ENCODE data around the gene EAF1. TPM values are rescaled to one million over a fixed set of nuclear protein-coding genes. Genes with fewer than 3 reads are reported as not detected.

EAF1 gene
- total and polyA plus RNA-seq, 2 of the 8 experiments (the other 6 are each of a cell fraction or from before 2014, with no cell fraction given): 13.9 to 26.8 TPM

- CTCF ChIA-PET (ENCODE audit: partially characterized antibody): interaction anchor here (0.6 to 8.1 kb wide), 3 partner anchors 60 to 303 kb away, joined by 3 to 227 read pairs (median 4); no protein-coding TSS in a partner anchor
- no peak for FAIRE-seq
- WGBS, 2 experiments (ENCODE audit: extremely low coverage in 1 of 2, insufficient coverage in 1 of 2, insufficient read length in 1 of 2, insufficient replicate concordance in 2 of 2, low coverage in 1 of 2, low lambda C conversion rate in 2 of 2, missing lambda C conversion rate in 1 of 2): 93% methylated on average over 3 of the region's 3 CpGs; no CpG with 5 or more reads in 1 of the 2 experiments
- TF ChIP-seq POU5F1 (IDR thresholded peaks at IDR 0.05; ENCODE audit: low read depth, low read length): no peak
- no peak for TF ChIP-seq SP2 (IDR thresholded peaks at IDR 0.05; ENCODE audit: low read length)
- TF ChIP-seq BACH1 (IDR thresholded peaks at IDR 0.05; ENCODE audit: low read length): no peak
- TF ChIP-seq SUZ12 (IDR thresholded peaks at IDR 0.05; ENCODE audit: low read length): no peak
- no peak for TF ChIP-seq RBBP5 (IDR thresholded peaks at IDR 0.05; ENCODE audit: borderline replicate concordance, low read depth, low read length)
- TF ChIP-seq SRF (IDR thresholded peaks at IDR 0.05; ENCODE audit: low read depth, low read length): no peak
- TF ChIP-seq, protein P1, sequence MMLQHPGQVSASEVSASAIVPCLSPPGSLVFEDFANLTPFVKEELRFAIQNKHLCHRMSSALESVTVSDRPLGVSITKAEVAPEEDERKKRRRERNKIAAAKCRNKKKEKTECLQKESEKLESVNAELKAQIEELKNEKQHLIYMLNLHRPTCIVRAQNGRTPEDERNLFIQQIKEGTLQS (IDR thresholded peaks at IDR 0.05; ENCODE audit: insufficient read depth, low read depth, low read length): no peak
- TF ChIP-seq CTCF (IDR thresholded peaks at IDR 0.05; ENCODE audit: control extremely low read depth in 1 of 3, insufficient read depth in 1 of 3, low read depth in 1 of 3, low read length in 3 of 3): no peak
- no peak for TF ChIP-seq CTBP2 (IDR thresholded peaks at IDR 0.05; ENCODE audit: borderline replicate concordance, insufficient read depth, insufficient read length, low read length)
Observed at GRCh38 chr3:15409239-15409638, 18.2 kb upstream of the EAF1 start.

More at GRCh38 chr3:15409239-15409638, 18.2 kb upstream of the EAF1 start:
- Histone ChIP-seq H3K23me2 (ENCODE audit: low read depth, low read length) (no peaks in the 10 kb centered on the region), H2BK5ac (ENCODE audit: low read depth, low read length) (no peak overlapping the region), H2AK5ac (ENCODE audit: low read depth, low read length) (no peak overlapping the region), H3K4me3 (ENCODE audit: extremely low read depth in 1 of 4, insufficient read depth in 2 of 4, low read depth in 3 of 4, low read length in 4 of 4) (no peak overlapping the region), H3K9me3 (ENCODE audit: insufficient read depth in 2 of 2, low read depth in 1 of 2, low read length in 1 of 2) (no peaks in the 10 kb centered on the region), H3K14ac (ENCODE audit: insufficient read length) (no peak overlapping the region), H3K27ac (ENCODE audit: low read depth, low read length) (no peak overlapping the region), H3K18ac (ENCODE audit: extremely low read depth, low read length) (no peak overlapping the region), H2BK120ac (replicated peaks; ENCODE audit: low read depth, low read length) (no peak overlapping the region), H4K5ac (ENCODE audit: insufficient read length, low read depth, low read length) (no peak overlapping the region), H3K56ac (replicated peaks; ENCODE audit: insufficient read length, low read depth, low read length) (no peak overlapping the region), H3K23ac (ENCODE audit: insufficient read length) (no peak overlapping the region), H4K8ac (ENCODE audit: extremely low read depth, insufficient read depth, low read length) (no peak overlapping the region), H2BK12ac (ENCODE audit: low read depth, low read length) (no peak overlapping the region), H3K79me1 (ENCODE audit: low read depth, low read length) (no peaks in the 10 kb centered on the region), H3K4ac (replicated peaks; ENCODE audit: insufficient read length, low read depth, low read length) (no peak overlapping the region), H2AFZ (ENCODE audit: low read length) (no peak overlapping the region), H4K20me1 (replicated peaks in 1 of 2; ENCODE audit: control insufficient read depth in 1 of 2, insufficient read depth in 2 of 2, low read length in 2 of 2) (no peaks in the 10 kb centered on the region), H3K27me3 (replicated peaks in 1 of 4; ENCODE audit: control insufficient read depth in 3 of 4, extremely low read depth in 1 of 4, insufficient read depth in 3 of 4, low read length in 3 of 4) (no peaks in the 10 kb centered on the region), H3K79me2 (ENCODE audit: control insufficient read depth in 1 of 2, insufficient read depth in 2 of 2, low read length in 2 of 2) (no peaks in the 10 kb centered on the region), H3K4me1 (replicated peaks in 1 of 4; ENCODE audit: control insufficient read depth in 3 of 4, insufficient read depth in 4 of 4, low read length in 3 of 4) (no peaks in the 10 kb centered on the region), H2BK15ac (ENCODE audit: low read length) (no peak overlapping the region), H4K91ac (replicated peaks; ENCODE audit: insufficient read length, low read length) (no peak overlapping the region), H3K9ac (replicated peaks in 1 of 4; ENCODE audit: extremely low read depth in 1 of 4, low read depth in 3 of 4, low read length in 3 of 4) (no peak overlapping the region), H2BK20ac (ENCODE audit: low read length) (no peak overlapping the region), H3K4me2 (ENCODE audit: insufficient read depth in 1 of 2, low read depth in 2 of 2, low read length in 2 of 2) (no peak overlapping the region), H3K36me3 (ENCODE audit: control insufficient read depth in 2 of 4, insufficient read depth in 4 of 4, low read length in 3 of 4) (peaks cover 2 to 27% (median 12%) of the 10 kb centered on the region in 4 experiments; a peak in 7 of 8 replicates)
- no peak for DNase-seq (ENCODE audit: low read depth in 1 of 2, low spot score in 2 of 2)
- POLR2A ChIA-PET (ENCODE audit: partially characterized antibody): interaction anchor here (0.6 to 1.2 kb wide), 2 partner anchors 10 to 23 kb away, joined by 3 to 4 read pairs; no protein-coding TSS in a partner anchor

Measured in H1 (cell line).